C4-2B (cell line): ENCODE results near the gene ANXA6.

ENCODE experiments used
- CTCF ChIP-seq: fragments of 450-650 bp; conservative IDR thresholded peaks from 2 replicates; pipeline ENCODE4 v1.5.1; 2017; ENCODE audit warnings: mild to moderate bottlenecking
- ZFX ChIP-seq: fragments of 450-650 bp; IDR thresholded peaks from 2 replicates; pipeline ENCODE4 v1.6.1; 2017

DNA sequence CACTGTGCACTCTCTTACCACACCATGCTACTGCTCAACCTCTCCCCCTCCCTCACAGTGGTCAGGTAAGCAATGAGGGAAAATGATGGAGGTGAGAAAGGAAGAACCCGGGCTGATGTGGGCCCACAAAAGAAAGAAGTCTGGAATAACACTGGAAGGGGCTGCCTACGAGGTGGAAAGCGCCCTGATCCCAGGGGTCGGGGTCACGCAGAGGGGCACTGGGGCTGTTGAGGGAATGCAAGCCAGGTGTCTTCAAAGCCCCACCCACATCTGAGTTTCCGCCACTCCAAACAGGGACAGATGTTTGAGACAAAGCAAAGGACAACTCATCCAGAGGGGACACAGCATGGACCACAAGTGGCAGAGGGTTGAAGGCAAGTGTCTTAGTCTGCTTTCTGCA lies 81.0 kb downstream of the ANXA6 start:
- TF ChIP-seq CTCF: no peak
- no peak for TF ChIP-seq ZFX
